ENCODE results near the gene CD151.

CD151 gene

DNA sequence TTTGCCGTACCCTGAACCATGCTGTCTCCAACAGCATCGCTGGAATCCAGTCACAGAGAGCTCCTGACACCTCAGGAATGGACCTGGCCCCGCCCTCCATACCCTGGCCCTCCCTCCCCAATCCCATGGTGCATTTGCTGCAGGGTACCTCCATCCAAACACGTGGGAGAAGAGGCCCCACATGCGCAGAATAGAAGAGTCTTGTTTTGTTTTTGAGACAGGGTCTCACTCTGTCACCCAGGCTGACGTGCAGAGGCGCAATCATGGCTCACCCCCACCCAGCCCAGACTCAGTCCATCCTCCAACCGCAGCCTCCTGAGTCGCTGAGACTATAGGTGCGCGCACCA is 16.3 kb upstream of the CD151 start:
- Histone ChIP-seq H3K9ac (ENCODE audit: insufficient read length) (no peak overlapping the region), H3K36me3 (ENCODE audit: insufficient read depth, low read length) (peaks cover 27% of the 10 kb centered on the region), H3K27ac (no peak overlapping the region), H3K9me3 (ENCODE audit: low read depth, low read length) (no peaks in the 10 kb centered on the region), H3K4me3 (no peak overlapping the region)
- DNase-seq (ENCODE audit: low read depth, low spot score) = no peak
- TF ChIP-seq POLR2AphosphoS5 (IDR thresholded peaks at IDR 0.05; ENCODE audit: borderline replicate concordance, low read depth, low read length) (0 out of 2 replicates have a peak, but pooled peaks have one; percentile 19), FOXP2 (optimal IDR thresholded peaks at IDR 0.05; ENCODE audit: control extremely low read depth, extremely low read length, insufficient read depth) (no peak)

DNA sequence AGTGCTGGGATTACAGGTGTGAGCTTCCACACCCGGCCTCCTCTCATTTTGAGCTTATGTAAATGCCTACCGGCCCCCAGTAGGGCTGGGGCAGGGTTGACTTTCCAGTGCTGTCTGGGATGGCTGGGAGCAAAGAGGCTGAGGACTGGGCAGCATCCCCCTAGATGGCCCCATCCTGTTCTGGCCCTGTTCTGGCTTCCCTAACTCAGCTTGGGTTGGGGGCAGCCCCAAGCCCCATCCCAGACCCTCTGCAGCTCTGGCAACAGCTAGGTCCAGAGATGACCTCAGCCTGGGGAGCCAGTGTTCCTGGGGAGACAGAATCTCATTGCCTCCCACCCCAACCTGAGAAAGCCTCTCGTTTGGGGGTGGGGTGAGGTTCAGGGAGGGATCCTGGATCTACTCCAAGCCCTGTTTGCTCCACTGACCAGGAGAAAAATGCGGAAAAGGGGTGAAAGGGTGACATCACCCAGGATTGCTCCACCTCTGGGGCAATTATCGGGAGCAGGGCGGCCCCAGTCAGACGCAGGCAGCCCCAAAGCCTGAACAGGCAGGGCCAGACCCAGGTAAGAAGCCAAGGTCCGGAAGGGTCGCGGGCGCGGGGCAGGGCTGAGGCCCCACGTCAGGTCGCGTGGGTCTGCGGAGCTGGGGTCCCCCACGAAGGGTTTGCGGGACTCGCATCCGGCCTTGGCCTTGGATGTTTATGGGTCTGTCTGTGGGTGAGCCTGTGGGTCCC is 14.2 kb upstream of the CD151 start, which contains the start of gene PNPLA2:
PNPLA2 (plus strand) TSS at position 519 of the 733 bp plus-strand sequence. CDS start 805 bp downstream, outside the sequence.
- no peak for DNase-seq (ENCODE audit: low read depth, low spot score)
- H3K4me3 ChIP-seq = peak within 1 kb of the TSS; percentile 88
- no peak for TF ChIP-seq FOXP2 (optimal IDR thresholded peaks at IDR 0.05; ENCODE audit: control extremely low read depth, extremely low read length, insufficient read depth)
- TF ChIP-seq EZH2 (IDR thresholded peaks at IDR 0.05) = no peak

DNA sequence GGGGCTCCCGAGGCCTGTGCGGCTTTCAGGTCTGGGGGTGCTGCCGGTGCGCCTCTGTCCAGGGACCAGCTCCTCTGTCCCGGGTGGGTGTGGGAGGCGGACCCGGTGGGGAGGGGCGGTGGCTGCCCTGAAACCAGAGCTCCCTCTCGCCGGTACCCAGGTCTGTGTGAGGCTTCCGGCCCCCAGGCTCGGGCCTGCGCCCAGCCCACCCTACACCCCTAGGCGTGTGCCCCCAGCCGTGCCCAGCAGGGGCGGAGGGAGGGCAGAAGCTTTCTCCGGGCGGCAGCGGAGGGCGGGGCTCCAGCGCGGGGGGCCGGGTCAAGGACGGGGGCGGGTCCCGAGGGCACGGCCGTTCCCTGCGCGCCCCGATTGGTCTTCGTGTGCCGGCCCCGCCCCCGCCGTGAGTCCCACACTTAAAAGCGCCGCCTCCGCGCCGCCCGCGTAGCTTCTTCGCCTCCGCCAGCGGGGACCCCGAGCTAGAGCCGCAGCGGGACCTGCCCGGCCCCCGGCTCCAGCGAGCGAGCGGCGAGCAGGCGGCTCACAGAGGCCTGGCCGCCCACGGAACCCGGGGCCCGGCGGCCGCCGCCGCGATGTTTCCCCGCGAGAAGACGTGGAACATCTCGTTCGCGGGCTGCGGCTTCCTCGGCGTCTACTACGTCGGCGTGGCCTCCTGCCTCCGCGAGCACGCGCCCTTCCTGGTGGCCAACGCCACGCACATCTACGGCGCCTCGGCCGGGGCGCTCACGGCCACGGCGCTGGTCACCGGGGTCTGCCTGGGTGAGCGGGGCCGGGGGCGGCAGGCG is 13.4 kb upstream of the CD151 start:
- peak overlapping the region; percentile 88 for H3K4me3 ChIP-seq
- no peaks in the 10 kb centered on the region for H3K9me3 ChIP-seq (ENCODE audit: low read depth, low read length)
- peak overlapping the region; percentile 83 for H3K9ac ChIP-seq (ENCODE audit: insufficient read length)
- DNase-seq (ENCODE audit: low read depth, low spot score) = no peak
- no peak overlapping the region for H3K27ac ChIP-seq
- H3K36me3 ChIP-seq (ENCODE audit: insufficient read depth, low read length) = no peaks in the 10 kb centered on the region; the same call in 1 of the 2 replicates
- TF ChIP-seq FOXP2 (optimal IDR thresholded peaks at IDR 0.05; ENCODE audit: control extremely low read depth, extremely low read length, insufficient read depth) (peak; percentile 17), EZH2 (IDR thresholded peaks at IDR 0.05) (no peak), POLR2AphosphoS5 (IDR thresholded peaks at IDR 0.05; ENCODE audit: borderline replicate concordance, low read depth, low read length) (peak; percentile 95)

More for the DNA sequence above, 14.2 kb upstream of the CD151 start, which contains the start of gene PNPLA2:
- peak within 1 kb of the TSS; percentile 83 for H3K9ac ChIP-seq (ENCODE audit: insufficient read length)
- H3K27ac ChIP-seq = no peak within 1 kb of the TSS
- H3K9me3 ChIP-seq (ENCODE audit: low read depth, low read length) = no peaks in the 10 kb centered on the region
- H3K36me3 ChIP-seq (ENCODE audit: insufficient read depth, low read length) = peaks cover 5% of the 10 kb centered on the region

DNA sequence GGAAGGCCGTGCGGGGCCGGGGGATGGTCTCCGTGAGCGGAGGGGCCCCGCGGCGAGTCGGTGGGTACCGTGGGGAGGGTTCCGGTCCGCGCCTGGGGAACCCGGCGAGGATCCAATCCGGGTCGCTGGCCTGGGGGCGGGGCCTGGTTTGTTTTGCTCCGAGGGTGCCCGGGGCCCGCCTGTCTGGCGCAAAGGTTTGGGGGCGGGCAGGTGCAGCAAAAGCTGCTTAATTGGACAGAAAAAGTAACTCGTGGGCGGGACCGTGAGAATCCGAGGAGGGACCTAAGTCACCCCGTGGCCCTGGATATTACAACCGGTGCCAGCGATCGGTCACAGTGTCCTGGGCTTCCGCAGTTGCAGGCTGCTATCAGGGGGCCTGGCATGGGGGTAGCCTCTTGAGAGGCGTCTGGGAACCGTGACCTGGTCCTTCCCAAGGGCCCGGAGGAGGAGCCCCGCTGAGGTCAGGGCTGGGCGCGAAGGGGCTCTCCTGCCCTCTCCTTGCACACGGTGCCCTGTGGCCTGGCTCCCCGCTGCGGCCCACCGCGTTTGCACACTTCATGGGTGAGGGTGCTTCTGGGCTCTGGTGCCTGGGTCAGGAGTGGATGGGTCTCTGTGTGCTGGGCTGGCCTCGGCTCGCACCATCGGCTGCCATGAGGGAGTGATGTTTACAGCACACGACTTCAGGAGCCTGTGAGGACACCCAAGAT is 12.7 kb upstream of the CD151 start:
- Histone ChIP-seq H3K36me3 (ENCODE audit: insufficient read depth, low read length) (no peaks in the 10 kb centered on the region; the same call in 1 of the 2 replicates), H3K9ac (ENCODE audit: insufficient read length) (peak overlapping the region; percentile 83), H3K4me3 (peak overlapping the region; percentile 88), H3K9me3 (ENCODE audit: low read depth, low read length) (no peaks in the 10 kb centered on the region), H3K27ac (no peak overlapping the region)
- no peak for DNase-seq (ENCODE audit: low read depth, low spot score)
- TF ChIP-seq POLR2AphosphoS5 (IDR thresholded peaks at IDR 0.05; ENCODE audit: borderline replicate concordance, low read depth, low read length) (no peak), FOXP2 (optimal IDR thresholded peaks at IDR 0.05; ENCODE audit: control extremely low read depth, extremely low read length, insufficient read depth) (no peak), EZH2 (IDR thresholded peaks at IDR 0.05) (no peak)

DNA sequence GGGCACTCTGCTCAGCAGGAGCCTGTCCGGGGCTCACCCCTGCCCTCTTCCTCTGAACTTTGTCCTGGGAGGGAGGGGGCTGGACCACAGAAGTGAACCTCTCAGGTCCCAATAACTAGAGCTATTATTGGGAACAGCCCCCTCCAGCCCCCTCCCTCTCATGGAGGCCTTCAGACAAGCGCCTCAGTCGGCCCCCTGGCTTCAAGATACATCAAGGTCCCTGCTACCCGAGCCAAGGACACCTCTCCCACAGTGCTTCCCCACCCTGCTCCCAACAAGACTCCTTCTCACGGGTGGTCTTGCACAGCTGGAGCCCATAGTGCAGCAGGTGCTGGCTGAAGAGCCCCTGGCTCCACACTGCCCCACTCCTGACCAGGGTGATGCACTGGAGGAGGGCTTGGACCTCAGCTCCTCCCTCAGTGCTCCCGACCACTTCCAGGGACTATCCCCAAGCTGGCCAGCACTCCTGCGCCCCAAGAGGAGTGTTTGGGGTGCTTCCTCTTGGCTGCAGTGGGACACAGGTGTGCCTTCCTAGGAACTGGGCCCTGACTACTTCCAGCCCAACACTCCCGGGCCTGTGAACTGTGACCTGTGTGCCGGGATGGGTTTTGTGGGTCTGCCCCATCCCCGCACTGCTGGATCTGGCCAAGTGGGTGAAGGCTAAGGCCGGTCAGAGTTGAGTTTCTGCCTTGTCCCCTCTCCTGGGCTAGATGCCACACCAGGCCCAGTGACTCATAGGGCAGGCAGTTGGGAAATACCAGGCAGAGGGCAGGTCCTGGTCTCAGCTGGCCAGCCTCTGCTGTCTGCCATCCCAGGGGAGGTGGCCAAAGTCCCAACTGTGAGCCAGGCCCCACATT is 11.9 kb upstream of the CD151 start:
- H3K4me3 ChIP-seq = peak overlapping the region; percentile 88
- TF ChIP-seq EZH2 (IDR thresholded peaks at IDR 0.05) (no peak), POLR2AphosphoS5 (IDR thresholded peaks at IDR 0.05; ENCODE audit: borderline replicate concordance, low read depth, low read length) (no peak), FOXP2 (optimal IDR thresholded peaks at IDR 0.05; ENCODE audit: control extremely low read depth, extremely low read length, insufficient read depth) (no peak)
- peak overlapping the region; percentile 83 for H3K9ac ChIP-seq (ENCODE audit: insufficient read length)
- no peaks in the 10 kb centered on the region for H3K9me3 ChIP-seq (ENCODE audit: low read depth, low read length)
- H3K27ac ChIP-seq = no peak overlapping the region
- H3K36me3 ChIP-seq (ENCODE audit: insufficient read depth, low read length) = no peaks in the 10 kb centered on the region; the same call in 1 of the 2 replicates
- no peak for DNase-seq (ENCODE audit: low read depth, low spot score)

DNA sequence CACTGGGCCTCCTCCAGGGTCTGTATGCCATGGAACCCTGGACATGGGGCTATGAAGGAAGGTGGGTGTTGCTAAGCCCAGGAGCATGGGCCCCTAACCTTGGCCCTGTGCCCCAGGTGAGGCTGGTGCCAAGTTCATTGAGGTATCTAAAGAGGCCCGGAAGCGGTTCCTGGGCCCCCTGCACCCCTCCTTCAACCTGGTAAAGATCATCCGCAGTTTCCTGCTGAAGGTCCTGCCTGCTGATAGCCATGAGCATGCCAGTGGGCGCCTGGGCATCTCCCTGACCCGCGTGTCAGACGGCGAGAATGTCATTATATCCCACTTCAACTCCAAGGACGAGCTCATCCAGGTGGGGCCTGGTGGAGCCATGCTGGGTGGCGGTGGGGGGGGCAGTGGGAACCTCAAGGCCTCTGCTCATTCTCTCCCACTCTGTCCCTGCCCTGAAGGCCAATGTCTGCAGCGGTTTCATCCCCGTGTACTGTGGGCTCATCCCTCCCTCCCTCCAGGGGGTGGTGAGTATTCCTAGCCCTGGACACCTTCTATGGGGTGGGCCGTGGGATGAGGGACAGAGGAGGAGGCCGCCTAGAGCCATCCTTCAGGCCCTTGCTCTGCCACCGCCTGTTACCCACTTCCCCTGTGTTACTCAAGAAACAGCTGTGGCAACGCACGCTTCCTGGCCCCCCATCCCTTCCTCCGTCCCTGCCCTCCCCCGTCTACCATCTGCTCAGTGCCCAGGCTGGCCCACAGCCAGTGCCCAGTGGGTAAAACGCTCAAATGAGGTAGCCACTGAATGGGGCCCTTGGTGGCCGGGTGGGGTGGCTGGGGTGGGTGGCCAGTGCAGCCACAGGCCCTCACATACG is 11.0 kb upstream of the CD151 start:
- no peaks in the 10 kb centered on the region for H3K9me3 ChIP-seq (ENCODE audit: low read depth, low read length)
- no peaks in the 10 kb centered on the region; the same call in 1 of the 2 replicates for H3K36me3 ChIP-seq (ENCODE audit: insufficient read depth, low read length)
- H3K27ac ChIP-seq = no peak overlapping the region
- TF ChIP-seq POLR2AphosphoS5 (IDR thresholded peaks at IDR 0.05; ENCODE audit: borderline replicate concordance, low read depth, low read length) (no peak), EZH2 (IDR thresholded peaks at IDR 0.05) (no peak), FOXP2 (optimal IDR thresholded peaks at IDR 0.05; ENCODE audit: control extremely low read depth, extremely low read length, insufficient read depth) (no peak)
- DNase-seq (ENCODE audit: low read depth, low spot score) = no peak
- H3K4me3 ChIP-seq = no peak overlapping the region
- no peak overlapping the region for H3K9ac ChIP-seq (ENCODE audit: insufficient read length)

Measured in SK-N-MC (cell line).